Measurements from ENCODE around the gene GDPGP1.

- no peak for TF ChIP-seq POLR2A (IDR thresholded peaks at IDR 0.05; ENCODE audit: low read length)
- no peak for TF ChIP-seq GATA1 (IDR thresholded peaks at IDR 0.05; ENCODE audit: low read depth, low read length)
Observed at GRCh38 chr15:90213818-90214204, 20.2 kb upstream of the GDPGP1 start.

Measured in erythroblast (primary cell).